Astrocyte of the cerebellum (primary cell): ENCODE data around the gene ARHGAP42.
A peak's percentile ranks its signal among the peaks of the same experiment; 100 is the strongest.

Source experiments
- DNase-seq: peaks from one replicate; pipeline ENCODE4 v3.0.0-alpha.2; 2011; ENCODE audit warnings: low read depth
- H3K4me3 ChIP-seq: 2 replicates; pipeline ENCODE4 v1.5.1; 2011; ENCODE audit warnings: mild to moderate bottlenecking, low read depth, low read length, moderate library complexity
- CTCF ChIP-seq: IDR thresholded peaks from 2 replicates; pipeline ENCODE4 v1.5.1; 2012; ENCODE audit warnings: low read length, low read depth, moderate library complexity, mild to moderate bottlenecking; ENCODE audit errors: missing control alignments
- in situ Hi-C: cut with HindIII; loops from 2 replicates; pipeline ENCODE4 v1.10.0; 2017; ENCODE audit warnings: low sequenced_read_pairs

The ARHGAP42 gene

GRCh38 chr11:100806296-100806695 lies 119.2 kb downstream of the ARHGAP42 start:
- DNase-seq: no peak
- H3K4me3 ChIP-seq: no peak overlapping the region
- no peak for TF ChIP-seq CTCF
- in situ Hi-C loops: no loop called here

DNA sequence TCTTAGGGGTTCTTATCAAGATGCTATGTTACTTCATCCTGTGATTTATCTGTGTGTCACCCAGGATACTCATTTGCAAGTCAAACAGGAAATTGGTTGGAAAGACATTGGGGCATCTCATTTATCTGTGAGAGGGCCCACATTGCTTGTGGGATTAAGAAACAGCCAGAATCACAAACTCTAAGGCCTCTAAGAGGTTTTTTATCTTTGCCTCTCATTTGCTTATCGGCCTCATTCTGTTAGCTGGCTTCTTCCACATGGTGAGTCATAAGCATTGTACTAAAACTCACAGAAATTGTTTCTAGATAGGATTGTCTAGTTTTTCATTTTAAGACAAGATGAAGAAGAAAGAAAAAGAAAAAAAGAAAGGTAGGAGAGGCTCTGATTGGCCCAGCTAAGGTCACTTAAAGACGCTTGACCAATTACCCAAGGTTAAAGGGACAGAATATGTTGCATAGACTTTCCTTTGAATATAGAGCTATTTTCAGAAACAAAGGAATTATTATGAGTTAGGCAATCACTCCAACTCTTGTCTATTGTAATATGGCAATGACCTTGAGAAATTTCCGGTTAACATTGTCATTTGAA lies 121.9 kb downstream of the ARHGAP42 start:
- H3K4me3 ChIP-seq: no peak overlapping the region
- peak; percentile 32 for DNase-seq
- in situ Hi-C loops: no loop called here
- TF ChIP-seq CTCF: no peak

DNA sequence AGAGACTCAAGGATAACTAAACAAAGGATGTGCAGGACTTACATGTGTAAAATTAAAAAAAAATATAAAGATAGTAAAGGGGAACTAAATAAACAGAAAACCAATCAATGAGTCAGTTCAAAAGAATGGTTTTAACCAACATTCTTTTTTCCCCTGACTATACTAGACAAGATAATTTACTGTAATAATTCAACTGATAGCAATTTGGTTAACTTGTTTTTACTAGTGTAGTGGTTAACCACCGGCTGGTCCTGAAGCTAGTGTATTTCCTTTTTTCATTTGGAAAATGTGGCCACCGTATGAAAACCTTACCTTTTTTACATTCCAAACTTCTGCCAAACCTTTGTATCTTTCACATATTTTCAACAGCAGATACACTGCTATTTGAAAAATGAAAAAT lies 123.1 kb downstream of the ARHGAP42 start:
- no peak for TF ChIP-seq CTCF
- in situ Hi-C loops: no loop called here
- peak; percentile 74 for DNase-seq
- no peak overlapping the region for H3K4me3 ChIP-seq

- DNase-seq: no peak
- in situ Hi-C loops: no loop called here
- no peak overlapping the region for H3K4me3 ChIP-seq
- TF ChIP-seq CTCF: no peak
Measured at GRCh38 chr11:100810666-100811065, 123.6 kb downstream of the ARHGAP42 start.

GRCh38 chr11:100812517-100812916 lies 125.4 kb downstream of the ARHGAP42 start:
- no peak for DNase-seq
- H3K4me3 ChIP-seq: no peak overlapping the region
- in situ Hi-C loops: no loop called here
- no peak for TF ChIP-seq CTCF

DNA sequence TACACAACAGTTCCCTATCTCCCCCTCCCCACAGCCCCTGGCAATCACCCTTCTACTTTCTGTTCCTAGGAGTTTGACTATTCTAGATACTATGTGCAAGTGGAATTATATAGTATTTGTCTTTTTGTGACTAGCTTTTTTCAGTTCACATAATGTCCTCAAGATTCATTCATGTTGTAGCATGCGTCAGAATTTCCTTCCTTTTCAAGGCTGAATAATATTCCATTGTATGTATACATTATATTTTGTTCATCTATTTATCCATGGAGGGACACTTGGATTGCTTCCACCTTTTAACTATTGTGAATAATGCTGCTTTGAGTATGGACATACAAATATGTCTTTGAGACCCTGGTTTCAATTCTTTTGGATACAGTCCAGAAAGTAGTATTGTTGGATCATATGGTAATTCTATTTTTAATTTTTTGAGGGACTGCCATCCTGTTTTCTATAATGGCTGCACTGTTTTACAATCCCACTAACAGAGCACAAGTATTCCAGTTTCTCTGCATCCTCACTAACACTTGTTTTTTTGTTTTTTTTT lies 128.8 kb downstream of the ARHGAP42 start:
- TF ChIP-seq CTCF: no peak
- no peak overlapping the region for H3K4me3 ChIP-seq
- in situ Hi-C loops: no loop called here
- no peak for DNase-seq
